Endothelial cell (in vitro differentiated cells): ENCODE measurements around the gene ZNF618. TPM values are rescaled to one million over a fixed set of nuclear protein-coding genes. Genes with fewer than 3 reads are reported as not detected.

Experiments
- DNase-seq: peaks from one replicate; pipeline ENCODE4 v3.0.0; 2021; ENCODE audit warnings: low spot score
- H3K27ac Mint-ChIP-seq: one replicate; pipeline ENCODE4 v1.8.0; 2021; ENCODE audit warnings: mixed read lengths, inconsistent platforms; ENCODE audit not compliant: unreplicated experiment
- H3K27me3 Mint-ChIP-seq: one replicate; pipeline ENCODE4 v1.8.0; 2021; ENCODE audit warnings: mild to moderate bottlenecking, moderate library complexity, mixed read lengths, inconsistent platforms; ENCODE audit not compliant: unreplicated experiment
- H3K36me3 Mint-ChIP-seq: one replicate; pipeline ENCODE4 v1.8.0; 2021; ENCODE audit warnings: mild to moderate bottlenecking, low read depth, mixed read lengths, inconsistent platforms; ENCODE audit not compliant: unreplicated experiment
- H3K4me1 Mint-ChIP-seq: one replicate; pipeline ENCODE4 v1.8.0; 2021; ENCODE audit warnings: mild to moderate bottlenecking, mixed read lengths, inconsistent platforms; ENCODE audit not compliant: unreplicated experiment
- H3K4me3 Mint-ChIP-seq: one replicate; pipeline ENCODE4 v1.8.0; 2021; ENCODE audit warnings: mild to moderate bottlenecking, mixed read lengths, inconsistent platforms; ENCODE audit not compliant: unreplicated experiment
- H3K9me3 Mint-ChIP-seq: one replicate; pipeline ENCODE4 v1.8.0; 2021; ENCODE audit warnings: mixed read lengths, inconsistent platforms; ENCODE audit not compliant: unreplicated experiment
- CTCF ChIP-seq: fragments of 200-600 bp; sonication (generic); IDR thresholded peaks from one replicate; pipeline ENCODE4 v1.5.0; 2021; ENCODE audit warnings: antibody characterized with exemption; ENCODE audit not compliant: unreplicated experiment
- total RNA-seq: library from RNA; stranded (reverse); fragmentation: NEBNext Ultra II Directional; extraction: Animal tissue kit (Norgen Biotek cat#: 25700); gene quantifications from one replicate; pipeline ENCODE4 v1.2.1, GENCODE V29; 2021; ENCODE audit not compliant: unreplicated experiment

ZNF618 gene
- total RNA-seq, 1 donor from 2014 or later, result 35.0 TPM

GRCh38 chr9:113857875-113858274 is 18.2 kb upstream of the ZNF618 start:
- no peaks in the 10 kb centered on the region for H3K4me1 Mint-ChIP-seq
- no peak for DNase-seq
- H3K36me3 Mint-ChIP-seq, result no peaks in the 10 kb centered on the region
- H3K27me3 Mint-ChIP-seq, result no peaks in the 10 kb centered on the region
- no peak overlapping the region for H3K4me3 Mint-ChIP-seq
- H3K27ac Mint-ChIP-seq, result no peak overlapping the region
- no peaks in the 10 kb centered on the region for H3K9me3 Mint-ChIP-seq
- no peak for TF ChIP-seq CTCF

- Mint-ChIP-seq H3K27ac (no peak overlapping the region), H3K4me3 (no peak overlapping the region), H3K27me3 (no peaks in the 10 kb centered on the region), H3K36me3 (no peaks in the 10 kb centered on the region), H3K4me1 (no peaks in the 10 kb centered on the region), H3K9me3 (no peaks in the 10 kb centered on the region)
- no peak for DNase-seq
- TF ChIP-seq CTCF, result no peak
Observed at GRCh38 chr9:113858282-113858681, 17.8 kb upstream of the ZNF618 start.

GRCh38 chr9:113863345-113863744 is 12.8 kb upstream of the ZNF618 start:
- H3K36me3 Mint-ChIP-seq, result no peaks in the 10 kb centered on the region
- TF ChIP-seq CTCF, result no peak
- no peaks in the 10 kb centered on the region for H3K9me3 Mint-ChIP-seq
- H3K27ac Mint-ChIP-seq, result no peak overlapping the region
- no peak overlapping the region for H3K4me3 Mint-ChIP-seq
- H3K27me3 Mint-ChIP-seq, result peaks cover 2% of the 10 kb centered on the region
- DNase-seq, result no peak
- H3K4me1 Mint-ChIP-seq, result no peaks in the 10 kb centered on the region

- no peaks in the 10 kb centered on the region for H3K36me3 Mint-ChIP-seq
Observed at GRCh38 chr9:113868501-113868900, 7.6 kb upstream of the ZNF618 start.

More at GRCh38 chr9:113868501-113868900, 7.6 kb upstream of the ZNF618 start:
- Mint-ChIP-seq H3K27ac (no peak overlapping the region), H3K4me3 (no peak overlapping the region), H3K27me3 (peaks cover 2% of the 10 kb centered on the region), H3K4me1 (no peaks in the 10 kb centered on the region), H3K9me3 (no peaks in the 10 kb centered on the region)
- no peak for DNase-seq
- no peak for TF ChIP-seq CTCF
